AG04450 (cell line): ENCODE measurements around the gene MOV10L1. TPM values are rescaled to one million over a fixed set of nuclear protein-coding genes. Genes with fewer than 3 reads are reported as not detected.
A peak's percentile ranks its signal among the peaks of the same experiment; 100 is the strongest.

Source experiments
- CTCF ChIA-PET: fragments of 300-600, 350-600 bp; formaldehyde crosslinking; extraction: SDS; loops from one replicate; lab custom pipeline; 2022; ENCODE audit warnings: antibody characterized with exemption, inconsistent platforms; lab: Charles Lee
- POLR2A ChIA-PET: fragments of 350-600 bp; formaldehyde crosslinking; extraction: SDS; loops from one replicate; lab custom pipeline; 2021; ENCODE audit warnings: antibody characterized with exemption, inconsistent platforms; lab: Yijun Ruan, JAX
- DNase-seq: peaks from one replicate; pipeline ENCODE4 v3.0.0-alpha.2; 2011; ENCODE audit warnings: low read depth, low spot score
- H3K27ac ChIP-seq: one replicate; pipeline ENCODE4 v1.5.1; 2012; ENCODE audit warnings: low read depth, low read length, control low read depth
- H3K27me3 ChIP-seq: one replicate; pipeline ENCODE4 v1.6.0; 2012; ENCODE audit warnings: low read length; ENCODE audit not compliant: control insufficient read depth, insufficient read depth
- H3K4me3 ChIP-seq: 2 replicates; pipeline ENCODE4 v1.5.1; 2011; ENCODE audit warnings: mild to moderate bottlenecking, low read depth, low read length, control low read depth
- H3K9me3 ChIP-seq: 2 replicates; pipeline ENCODE4 v1.5.1; 2012; ENCODE audit warnings: low read length; ENCODE audit not compliant: control insufficient read depth, insufficient read depth
- CTCF ChIP-seq: IDR thresholded peaks from 2 replicates; pipeline ENCODE4 v1.5.1; 2011; ENCODE audit warnings: low read depth, low read length, control low read depth, inconsistent platforms
- polyA plus RNA-seq: library from polyadenylated mRNA; depleted of rRNA; stranded (reverse); fragments of >200 nt; gene quantifications from 2 replicates; pipeline ENCODE4 v1.2.3, GENCODE V29; 2011

The MOV10L1 gene
- polyA plus RNA-seq, 1 experiment, result 4.2 TPM

GRCh38 chr22:50117168-50117762 is 27.5 kb downstream of the MOV10L1 start:
- TF ChIP-seq CTCF, result no peak
- no peak for DNase-seq
- POLR2A ChIA-PET, result no interaction called here
- H3K9me3 ChIP-seq, result no peaks in the 10 kb centered on the region; the same call in 1 of the 2 replicates
- no peaks in the 10 kb centered on the region for H3K27me3 ChIP-seq
- no peak overlapping the region for H3K4me3 ChIP-seq
- CTCF ChIA-PET, result interaction anchor here (1.4 kb wide), 1 partner anchor 87 kb away, joined by 3 read pairs; no protein-coding TSS in a partner anchor
- H3K27ac ChIP-seq, result no peak overlapping the region

- DNase-seq, result no peak
- ChIA-PET CTCF (interaction anchor here (0.5 kb wide), 1 partner anchor 152 kb away, joined by 3 read pairs; no protein-coding TSS in a partner anchor), POLR2A (interaction anchor here (0.6 to 1.1 kb wide), 2 partner anchors 13 to 15 kb away, joined by 4 to 8 read pairs; no protein-coding TSS in a partner anchor)
- Histone ChIP-seq H3K9me3 (peaks cover 5% of the 10 kb centered on the region), H3K27ac (peak overlapping the region; percentile 68), H3K4me3 (no peak overlapping the region), H3K27me3 (no peaks in the 10 kb centered on the region)
- no peak for TF ChIP-seq CTCF
Measured at GRCh38 chr22:50118129-50118528, 28.3 kb downstream of the MOV10L1 start.

GRCh38 chr22:50118557-50119168 is 28.9 kb downstream of the MOV10L1 start:
- Histone ChIP-seq H3K9me3 (peaks cover 8% of the 10 kb centered on the region), H3K27me3 (no peaks in the 10 kb centered on the region), H3K27ac (peak overlapping the region; percentile 68), H3K4me3 (no peak overlapping the region)
- TF ChIP-seq CTCF, result no peak
- DNase-seq, result peak; percentile 90
- ChIA-PET CTCF (interaction anchor here (0.5 kb wide), 1 partner anchor 59 kb away, joined by 4 read pairs; no protein-coding TSS in a partner anchor), POLR2A (interaction anchor here (0.6 to 1.1 kb wide), 3 partner anchors 13 to 33 kb away, joined by 4 to 8 read pairs (median 4); partner anchors contain the start of gene MLC1)

- Histone ChIP-seq H3K4me3 (no peak overlapping the region), H3K9me3 (peaks cover 8% of the 10 kb centered on the region), H3K27me3 (no peaks in the 10 kb centered on the region), H3K27ac (peak overlapping the region; percentile 42)
- ChIA-PET CTCF (interaction anchor here (0.5 kb wide), 1 partner anchor 60 kb away, joined by 4 read pairs; no protein-coding TSS in a partner anchor), POLR2A (interaction anchor here (0.9 to 1.1 kb wide), 2 partner anchors 14 to 34 kb away, joined by 4 read pairs; partner anchors contain the start of gene MLC1)
- no peak for TF ChIP-seq CTCF
- DNase-seq, result no peak
Measured at GRCh38 chr22:50119169-50119767, 29.5 kb downstream of the MOV10L1 start.
